GM12873 (cell line): Measurements from ENCODE around the gene DAD1.

Experiments used
- CTCF ChIP-seq: IDR thresholded peaks from 2 replicates; pipeline ENCODE4 v1.5.1; 2012; ENCODE audit warnings: low read depth, mild to moderate bottlenecking, moderate library complexity, low read length, control low read depth; ENCODE audit not compliant: insufficient read depth; ENCODE audit errors: missing control alignments

Gene DAD1

GRCh38 chr14:22535126-22535525, 53.9 kb downstream of the DAD1 start:
- no peak for TF ChIP-seq CTCF

- no peak for TF ChIP-seq CTCF
Measured at GRCh38 chr14:22534547-22534946, 54.5 kb downstream of the DAD1 start.

- no peak for TF ChIP-seq CTCF
Measured at GRCh38 chr14:22533739-22534359, 55.2 kb downstream of the DAD1 start.

GRCh38 chr14:22533057-22533704, 55.8 kb downstream of the DAD1 start:
- TF ChIP-seq CTCF, result no peak

GRCh38 chr14:22532345-22533056, 56.5 kb downstream of the DAD1 start:
- TF ChIP-seq CTCF, result no peak

- no peak for TF ChIP-seq CTCF
Measured at GRCh38 chr14:22531451-22532344, 57.3 kb downstream of the DAD1 start.
